Skin of body (tissue), 2 donors: Measurements from ENCODE around the gene ZNF512. TPM values are rescaled to one million over a fixed set of nuclear protein-coding genes. Genes with fewer than 3 reads are reported as not detected.

Source experiments
- DNase-seq: peaks from one replicate; lab custom pipeline; 2025; lab: John Stamatoyannopoulos, UW
- total RNA-seq: library from RNA; depleted of rRNA; stranded (reverse); fragments of >200 nt; gene quantifications from one replicate; pipeline ENCODE4 v1.2.3, GENCODE V29; 2014

ZNF512 gene
- total RNA-seq, 1 donor from 2014 or later = 24.7 TPM

DNA sequence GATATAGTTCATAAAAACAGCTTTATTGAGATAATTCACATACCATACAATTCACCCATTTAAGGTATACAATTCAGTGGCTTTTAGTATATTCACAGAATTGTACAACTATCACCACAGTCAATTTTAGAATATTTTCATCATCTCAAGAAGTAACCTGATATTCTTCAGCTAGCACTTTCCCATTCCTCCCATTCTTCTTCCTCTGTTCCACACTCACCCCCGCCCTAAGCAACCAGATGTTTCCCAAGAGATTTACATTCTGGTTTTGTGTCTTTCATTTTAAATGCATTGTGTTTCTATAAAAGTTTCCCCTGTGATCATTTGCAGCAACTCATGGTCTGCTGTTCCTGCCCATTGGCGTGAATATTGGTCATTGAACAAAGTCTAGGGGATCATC lies 51.4 kb downstream of the ZNF512 start:
- no peak for DNase-seq

DNA sequence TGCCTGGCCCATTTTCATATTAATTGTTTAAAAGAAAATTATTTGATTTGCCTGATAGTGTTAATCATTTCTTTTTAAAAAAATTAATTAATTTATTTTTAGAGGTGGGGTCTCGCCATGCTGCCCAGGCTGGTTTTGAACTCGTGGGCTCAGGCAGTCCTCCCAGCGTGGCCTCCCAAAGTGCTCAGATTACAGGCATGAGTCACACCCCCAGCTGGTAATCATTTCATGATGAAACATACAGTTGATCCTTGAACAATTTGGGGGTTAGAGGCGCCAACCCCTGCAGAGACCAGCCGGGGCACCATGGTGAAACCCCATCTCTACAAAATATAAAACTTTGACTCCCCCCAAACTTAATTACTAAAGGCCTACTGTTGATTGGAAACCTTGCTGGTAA lies 53.9 kb downstream of the ZNF512 start:
- DNase-seq = no peak

DNA sequence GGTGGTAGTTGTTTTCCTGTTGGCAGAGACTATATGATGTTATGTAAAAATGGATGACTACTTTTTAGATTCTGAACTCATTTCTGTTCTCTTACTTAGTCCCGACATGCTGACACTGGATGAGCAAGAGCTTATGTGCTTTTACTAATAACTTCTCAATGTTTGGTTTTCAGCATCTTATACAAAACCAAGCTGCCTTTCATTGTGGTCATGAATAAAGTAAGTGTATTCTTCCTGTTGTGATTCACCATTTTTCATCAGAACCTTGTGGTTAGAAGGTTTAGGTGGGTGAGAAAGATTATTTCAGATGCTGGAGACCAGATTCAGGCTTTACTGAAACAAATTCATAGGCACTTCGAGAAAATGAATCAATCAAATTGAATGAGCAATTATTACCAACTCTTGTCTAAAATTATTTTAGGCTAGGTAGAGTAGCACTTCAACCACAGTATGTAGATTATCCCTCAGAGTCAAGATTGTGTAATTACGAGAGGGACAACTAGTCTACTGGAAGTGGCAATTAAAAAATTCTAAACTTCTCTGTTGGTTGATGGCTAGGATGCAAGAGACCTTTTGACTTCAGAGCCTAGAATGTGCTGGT lies 55.3 kb downstream of the ZNF512 start:
- no peak for DNase-seq

DNA sequence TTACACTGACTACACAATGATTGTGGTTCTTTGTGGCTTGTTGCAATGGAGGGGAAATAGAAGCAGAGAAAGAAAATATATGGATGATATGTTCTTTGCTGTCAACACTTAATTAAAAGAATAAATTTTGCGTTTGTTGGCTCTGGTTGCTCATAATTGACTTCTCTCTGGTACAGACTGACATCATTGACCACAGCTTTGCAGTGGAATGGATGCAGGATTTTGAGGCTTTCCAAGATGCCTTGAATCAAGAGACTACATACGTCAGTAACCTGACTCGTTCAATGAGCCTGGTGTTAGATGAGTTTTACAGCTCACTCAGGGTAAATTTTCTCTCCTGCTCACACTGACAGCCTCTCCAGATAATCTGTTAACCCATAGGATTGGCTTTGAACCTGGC lies 55.9 kb downstream of the ZNF512 start:
- no peak for DNase-seq

DNA sequence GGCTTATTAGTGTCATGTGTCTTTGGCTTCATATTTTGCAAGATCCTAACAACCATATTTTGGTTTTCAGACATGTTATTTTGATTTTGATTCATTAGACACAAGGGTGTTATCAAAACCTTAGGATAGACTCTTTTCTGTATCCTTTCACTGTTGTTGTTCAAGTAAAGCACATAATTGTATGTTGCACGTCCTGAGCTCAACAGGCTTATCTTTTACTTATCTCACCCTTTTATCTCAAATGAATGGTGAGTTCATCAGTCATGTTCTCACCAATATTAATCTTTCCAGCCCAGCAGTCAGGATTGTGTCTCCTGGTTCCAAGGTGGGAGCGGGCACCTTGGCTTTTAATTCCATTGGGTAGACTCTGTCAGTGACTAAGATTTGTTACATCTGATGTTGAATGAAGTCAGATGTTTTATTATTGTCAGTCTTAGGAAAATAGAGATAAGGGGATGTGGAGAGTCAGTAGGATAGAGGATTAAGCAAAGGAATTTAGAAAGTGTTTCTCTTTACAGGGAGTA lies 57.9 kb downstream of the ZNF512 start:
- DNase-seq = no peak

DNA sequence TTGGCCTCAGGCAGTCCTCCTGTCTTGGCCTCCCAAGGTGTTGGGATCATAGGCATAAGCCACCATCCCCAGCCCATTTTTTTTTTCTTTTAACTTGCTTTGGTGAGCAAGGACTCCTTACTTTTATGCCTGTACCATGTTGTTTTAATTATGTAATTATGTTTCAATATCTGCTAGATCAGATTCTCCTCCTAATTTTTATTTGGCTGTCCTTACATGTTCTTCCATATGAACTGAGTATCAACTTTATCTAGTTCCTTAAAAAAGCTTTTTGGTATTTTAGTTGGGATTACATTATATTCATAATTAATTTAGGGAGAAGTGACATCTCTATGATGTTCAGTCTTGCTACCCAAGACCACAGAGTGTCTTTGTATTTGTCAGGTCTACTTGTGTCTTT lies 62.4 kb downstream of the ZNF512 start:
- no peak for DNase-seq

DNA sequence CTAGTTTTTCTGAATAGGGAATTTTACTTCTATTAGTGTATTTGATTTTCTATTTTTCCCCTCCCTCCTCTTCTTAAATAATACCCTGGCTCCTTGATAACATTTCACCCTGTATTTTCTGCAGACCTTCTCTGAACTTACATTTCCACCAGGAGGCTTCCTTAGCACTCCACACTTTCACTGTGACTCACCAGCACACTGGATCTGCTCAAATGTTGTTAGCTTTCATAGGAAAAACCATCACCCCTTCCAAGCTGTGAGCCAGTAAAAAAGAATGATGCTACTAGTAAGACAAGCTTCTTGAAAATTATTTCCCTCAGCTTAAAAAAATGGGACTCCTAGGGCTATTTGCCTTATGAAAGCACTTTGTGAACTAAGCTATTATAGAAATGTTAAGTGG lies 64.4 kb downstream of the ZNF512 start:
- DNase-seq = no peak

DNA sequence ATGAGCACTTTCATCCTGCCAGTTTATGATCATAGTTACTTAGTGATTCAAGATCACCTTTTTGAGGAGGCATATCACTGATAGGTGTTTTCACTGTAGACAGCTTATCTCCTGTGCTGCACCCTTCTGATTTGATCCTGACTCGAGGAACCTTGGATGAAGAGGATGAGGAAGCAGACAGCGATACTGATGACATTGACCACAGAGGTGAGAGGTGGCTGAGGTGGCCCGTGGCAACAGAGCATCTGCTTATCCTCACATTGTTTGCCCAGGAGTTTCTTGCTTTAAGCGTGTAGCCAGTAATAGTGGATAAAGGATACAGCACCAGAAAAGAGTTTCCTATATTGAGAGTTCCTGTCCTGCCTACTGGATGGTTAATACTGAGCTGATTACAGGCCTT lies 64.9 kb downstream of the ZNF512 start:
- DNase-seq = no peak

DNA sequence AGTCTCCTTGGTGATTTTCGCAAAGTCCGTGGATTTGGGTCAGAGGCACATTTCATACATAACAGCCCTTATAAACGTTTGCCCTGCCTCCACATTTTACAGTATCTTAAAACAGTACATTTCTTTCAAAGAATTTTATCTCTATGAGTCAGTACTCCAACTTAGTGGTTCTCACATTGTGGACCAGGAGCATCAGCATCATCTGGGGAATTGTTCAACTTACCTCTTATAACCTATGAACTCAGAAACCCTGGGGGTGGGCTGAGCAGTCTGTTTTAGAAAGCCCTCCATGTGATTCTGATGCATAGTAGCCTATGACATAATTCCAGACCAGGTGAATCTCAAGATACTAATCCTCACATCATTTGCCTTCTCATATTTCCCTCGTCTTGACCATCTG lies 68.2 kb downstream of the ZNF512 start:
- DNase-seq = no peak

DNA sequence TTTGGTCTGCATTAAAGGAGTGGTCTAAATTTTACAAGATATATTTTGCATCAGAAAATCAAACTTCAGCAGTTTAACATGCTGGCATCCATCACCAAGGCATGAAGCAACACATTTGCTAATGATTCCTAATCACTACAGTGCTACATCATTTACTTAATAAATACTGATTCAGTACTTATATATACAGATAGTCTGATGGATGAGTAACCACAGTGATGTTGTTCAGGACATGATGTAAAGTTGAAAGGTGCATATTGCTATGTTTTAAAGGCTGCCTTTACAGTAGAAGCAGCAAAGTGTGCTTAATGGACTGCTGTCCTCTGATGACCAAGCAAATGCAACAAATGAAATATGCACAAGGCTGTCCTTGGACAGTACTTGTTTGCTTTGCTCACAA lies 69.5 kb downstream of the ZNF512 start:
- no peak for DNase-seq

DNA sequence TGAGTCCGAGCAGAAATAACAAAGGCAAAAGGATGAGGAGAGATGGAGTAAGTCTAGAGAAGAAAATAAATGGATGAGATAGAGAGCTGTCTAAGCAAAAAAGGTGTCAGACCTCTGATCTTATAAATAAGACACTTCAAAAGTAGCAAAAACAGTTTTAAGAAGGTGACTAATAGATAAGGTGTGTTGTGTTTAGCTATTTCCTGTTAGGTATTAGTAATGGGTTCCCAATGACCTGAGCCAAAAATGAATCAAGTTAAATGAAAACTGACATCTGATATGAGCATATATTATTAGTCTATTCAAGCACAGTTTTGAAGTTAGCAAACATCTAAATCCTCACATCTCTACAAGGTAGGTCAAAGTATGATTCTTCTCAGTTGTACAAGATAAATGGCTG lies 69.9 kb downstream of the ZNF512 start:
- no peak for DNase-seq

DNA sequence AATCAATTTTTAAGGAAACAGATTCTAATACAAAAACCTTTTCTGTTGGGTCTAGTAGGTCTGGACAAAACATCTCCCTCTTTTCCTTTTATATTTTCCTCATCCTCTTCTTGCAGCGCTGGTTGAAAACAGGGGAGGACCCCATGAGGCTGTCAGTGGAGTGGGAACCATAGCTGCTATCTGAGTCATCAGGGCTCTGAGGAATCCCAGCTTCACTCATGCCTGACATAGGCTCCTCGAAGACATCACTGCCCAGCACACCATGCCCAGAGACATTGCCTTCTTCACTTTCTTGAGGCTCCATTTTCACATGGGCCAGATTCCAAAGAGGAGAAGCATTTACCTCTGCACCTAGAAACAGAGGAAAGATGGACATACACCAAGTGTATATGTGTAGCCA lies 70.6 kb downstream of the ZNF512 start:
- DNase-seq = no peak

DNA sequence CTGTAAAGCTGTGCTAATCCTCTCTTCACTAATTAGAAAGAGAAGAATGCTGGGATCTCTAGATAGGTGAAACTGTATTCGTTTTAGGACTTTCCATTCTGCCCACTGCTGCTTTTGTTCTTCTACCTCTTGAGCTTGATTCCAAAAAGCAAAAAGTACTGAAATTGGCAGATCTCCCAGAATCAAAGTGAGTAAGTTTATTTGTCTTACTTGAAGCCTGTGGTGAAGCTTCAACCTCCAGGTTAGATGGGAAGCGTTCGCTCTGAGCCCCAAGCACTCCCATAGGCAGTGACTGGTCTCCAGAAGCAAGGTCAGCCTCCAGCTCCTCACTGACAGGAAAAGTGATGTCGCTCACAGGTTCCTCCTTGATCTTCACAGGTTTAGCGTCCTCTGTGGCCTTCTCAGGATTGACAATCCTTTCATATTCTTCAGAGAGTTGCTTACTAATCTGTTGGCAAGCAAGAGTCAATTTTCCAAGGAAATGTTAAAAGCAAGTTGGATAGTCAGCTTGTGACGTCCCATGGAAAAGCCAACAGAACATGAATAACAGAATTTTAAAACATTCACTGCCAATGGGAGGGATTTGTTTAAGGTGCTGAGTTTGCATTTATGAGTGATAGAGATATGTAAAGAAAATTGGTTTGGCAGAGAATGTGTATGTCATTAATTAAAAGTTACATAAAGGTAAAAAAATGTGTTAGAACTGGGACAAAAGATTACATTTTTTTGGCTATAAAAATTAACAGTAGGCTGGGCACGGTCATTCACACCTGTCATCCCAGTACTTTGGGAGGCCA lies 72.5 kb downstream of the ZNF512 start:
- DNase-seq = no peak

DNA sequence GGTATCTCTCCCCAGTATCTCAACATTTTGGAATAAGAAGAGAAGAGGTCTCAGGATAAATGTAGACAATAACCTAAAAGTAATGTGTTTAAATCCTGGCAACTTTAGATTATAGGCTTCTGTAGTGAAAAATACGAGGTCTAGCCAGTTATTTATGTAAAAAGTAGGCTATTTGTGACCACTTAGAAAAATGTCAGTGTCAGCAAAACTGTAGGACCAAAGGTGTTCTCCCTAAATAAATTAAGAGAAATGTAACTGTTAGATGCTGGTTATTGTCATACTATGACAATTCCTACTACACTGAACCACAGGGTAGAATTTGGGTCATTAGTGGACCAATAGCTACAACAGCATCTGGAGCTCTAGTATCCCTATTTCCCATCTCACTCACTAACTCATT lies 78.5 kb downstream of the ZNF512 start:
- no peak for DNase-seq

DNA sequence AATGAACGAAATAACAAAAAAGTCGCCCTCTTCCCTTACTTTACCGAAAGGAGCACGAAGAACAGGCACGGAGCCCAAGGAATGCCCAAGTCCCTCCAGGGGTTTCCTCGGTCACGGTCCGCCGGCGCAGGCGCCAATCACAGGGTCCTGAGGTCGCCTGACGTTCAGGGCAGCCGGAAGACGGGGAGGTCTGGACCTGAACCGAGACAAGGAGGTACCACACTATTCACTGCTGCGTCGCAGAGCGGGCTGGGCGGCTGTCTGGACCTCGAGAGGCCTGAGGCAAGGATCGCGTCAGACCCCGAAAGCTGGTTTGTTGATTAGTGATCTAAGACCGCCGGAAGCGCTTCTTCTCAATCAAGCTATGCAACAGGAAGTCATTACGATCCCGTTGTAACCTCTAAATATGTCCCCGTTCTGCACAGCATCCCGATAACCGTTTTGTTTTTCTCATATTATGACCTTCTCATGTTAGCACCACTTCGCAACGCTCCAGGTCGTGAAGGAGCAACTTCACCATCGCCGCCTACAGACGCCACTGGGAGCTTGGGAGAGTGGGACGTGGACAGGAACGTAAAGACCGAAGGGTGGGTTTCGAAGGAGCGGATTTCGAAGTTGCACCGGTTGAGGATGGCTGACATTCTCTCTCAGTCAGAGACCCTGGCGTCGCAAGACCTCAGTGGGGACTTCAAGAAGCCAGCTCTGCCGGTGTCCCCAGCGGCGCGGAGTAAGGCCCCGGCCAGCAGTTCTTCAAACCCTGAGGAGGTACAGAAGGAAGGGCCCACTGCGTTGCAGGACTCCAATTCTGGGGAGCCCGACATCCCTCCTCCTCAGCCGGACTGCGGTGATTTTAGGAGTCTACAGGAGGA lies 80.7 kb downstream of the ZNF512 start, which contains the start of the genes SLC4A1AP and SUPT7L:
Gene SLC4A1AP, plus strand, starts transcription at position 605 of the 869 bp plus-strand sequence. Its CDS starts 26 bp downstream, at position 631.
Gene SUPT7L, minus strand, starts transcription at position 330 of the 869 bp plus-strand sequence. CDS start 1,422 bp downstream, outside the sequence.
- peak; percentile 95 for DNase-seq

DNA sequence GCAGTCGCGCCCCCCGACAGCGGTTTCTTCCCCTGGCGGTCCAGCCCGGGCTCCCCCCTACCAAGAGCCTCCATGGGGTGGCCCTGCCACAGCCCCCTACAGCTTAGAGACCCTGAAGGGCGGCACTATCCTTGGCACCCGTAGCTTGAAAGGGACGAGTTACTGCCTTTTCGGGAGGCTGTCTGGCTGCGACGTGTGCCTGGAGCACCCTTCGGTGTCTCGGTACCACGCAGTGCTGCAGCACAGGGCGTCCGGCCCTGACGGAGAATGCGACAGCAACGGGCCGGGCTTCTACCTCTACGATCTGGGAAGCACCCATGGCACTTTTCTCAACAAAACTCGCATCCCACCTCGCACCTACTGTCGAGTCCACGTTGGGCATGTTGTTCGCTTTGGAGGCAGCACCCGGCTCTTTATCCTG lies 81.3 kb downstream of the ZNF512 start:
- DNase-seq = no peak

DNA sequence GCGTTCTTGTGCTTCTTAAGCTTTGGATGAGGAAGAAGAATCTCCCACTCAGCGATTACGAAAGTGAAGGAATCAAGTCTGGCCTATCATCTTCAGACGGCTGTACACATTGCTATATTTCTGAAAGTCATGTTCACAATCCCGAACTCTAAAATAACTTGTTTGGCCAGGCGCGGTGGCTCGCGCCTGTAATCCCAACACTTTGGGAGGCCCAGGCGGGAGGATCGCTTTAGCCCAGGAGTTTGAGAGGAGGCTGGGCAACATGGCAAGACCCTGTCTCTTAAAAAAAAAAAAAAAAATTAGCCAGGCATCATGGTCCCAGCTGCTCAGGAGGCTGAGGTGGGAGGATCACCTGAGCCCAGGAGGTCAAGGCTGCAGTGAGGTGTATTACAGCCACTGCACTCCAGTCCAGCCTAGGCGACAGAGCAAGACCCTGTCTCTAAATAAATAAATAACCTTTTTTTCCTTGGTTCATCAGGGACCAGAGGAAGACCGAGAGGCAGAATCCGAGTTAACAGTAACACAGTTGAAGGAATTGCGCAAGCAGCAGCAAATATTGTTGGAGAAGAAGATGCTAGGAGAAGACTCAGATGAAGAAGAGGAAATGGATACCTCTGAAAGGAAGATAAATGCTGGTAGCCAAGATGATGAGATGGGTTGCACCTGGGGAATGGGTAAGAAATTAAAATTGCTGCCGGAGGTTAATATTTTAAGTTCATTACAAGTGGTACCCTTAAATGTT lies 82.0 kb downstream of the ZNF512 start:
- no peak for DNase-seq

DNA sequence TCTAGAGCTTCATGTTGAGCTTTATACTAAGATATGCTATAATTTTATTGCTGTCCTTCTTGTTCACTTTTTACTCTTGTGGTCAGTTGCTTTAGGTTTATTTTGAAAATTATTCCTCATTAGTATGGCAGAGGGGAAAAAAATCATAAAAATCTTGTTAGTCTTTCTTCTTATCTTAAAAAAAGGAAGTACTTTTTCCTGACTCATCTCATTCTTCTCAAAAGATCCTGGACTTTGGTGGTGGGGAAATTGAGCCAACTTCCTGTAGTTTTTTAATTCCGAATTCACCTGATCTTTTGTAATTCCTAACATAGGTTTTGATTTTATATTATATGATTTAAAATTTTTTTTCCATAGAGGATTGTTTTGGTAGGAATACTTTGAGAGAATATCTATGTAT lies 84.6 kb downstream of the ZNF512 start:
- no peak for DNase-seq

DNA sequence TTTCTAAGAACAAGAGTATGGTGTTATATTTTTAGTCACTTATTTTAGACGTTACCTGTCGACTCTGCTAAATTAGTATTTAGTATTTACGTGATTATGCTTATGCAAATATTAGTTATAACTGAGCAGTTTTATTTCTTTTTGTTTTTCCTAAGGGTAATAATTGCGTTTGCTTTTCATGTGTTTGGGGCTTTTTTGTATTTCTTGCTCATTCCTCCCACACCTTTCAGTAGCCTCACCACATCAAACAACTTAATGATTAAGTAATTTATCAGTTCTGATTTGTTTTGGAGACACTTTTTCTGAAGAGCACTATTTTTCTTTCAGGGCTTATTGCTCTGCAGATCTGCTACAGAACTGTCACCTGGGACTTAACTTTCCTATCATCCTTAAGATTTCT lies 88.4 kb downstream of the ZNF512 start:
- DNase-seq = no peak
